HL-60 (cell line): ENCODE results near the gene ACTL10.

Experiments used
- CTCF ChIP-seq: IDR thresholded peaks from one replicate; pipeline ENCODE4 v1.5.1; 2011; ENCODE audit warnings: low read length, control low read depth, inconsistent platforms; ENCODE audit not compliant: insufficient read depth
- POLR2AphosphoS5 ChIP-seq: IDR thresholded peaks from 2 replicates; pipeline ENCODE4 v1.6.1; 2012; ENCODE audit warnings: low read depth
- REST ChIP-seq: IDR thresholded peaks from 2 replicates; pipeline ENCODE4 v1.6.1; 2012; ENCODE audit warnings: low read depth; ENCODE audit not compliant: insufficient replicate concordance
- SPI1 ChIP-seq: IDR thresholded peaks from 2 replicates; pipeline ENCODE4 v1.6.1; 2012; ENCODE audit warnings: low read depth, mild to moderate bottlenecking, borderline replicate concordance

GRCh38 chr20:33650753-33651561 is 15.8 kb upstream of the ACTL10 start:
- no peak for TF ChIP-seq CTCF
- TF ChIP-seq REST, result no peak
- TF ChIP-seq POLR2AphosphoS5, result no peak
- no peak for TF ChIP-seq SPI1
